Right lobe of liver (tissue), 4 donors: Measurements from ENCODE around the gene CYFIP2.

ENCODE experiments used
- POLR2A ChIP-seq: fragments of 450-650 bp; IDR thresholded peaks from one replicate; pipeline ENCODE4 v1.6.1; 2017; ENCODE audit warnings: antibody characterized with exemption, mild to moderate bottlenecking
- TF ChIP-seq, protein P1 (sequence below), 4 donors: fragments of 200-600 bp in 3 of 4; fragments of 450-650 bp in 1 of 4; IDR thresholded peaks; one replicate each; pipeline versions ENCODE4 v1.5.1 to v1.8.0; 2016 to 2022; ENCODE audit warnings: antibody characterized with exemption in 4 of 4, mild to moderate bottlenecking in 2 of 4
- donor health status: DM: no; HTN: no; CAD: no.
- donor health status: DM: no; HTN: no; CAD: no.
- donor health status: DM: no; HTN: yes; CAD: no.

- TF ChIP-seq, protein P1, sequence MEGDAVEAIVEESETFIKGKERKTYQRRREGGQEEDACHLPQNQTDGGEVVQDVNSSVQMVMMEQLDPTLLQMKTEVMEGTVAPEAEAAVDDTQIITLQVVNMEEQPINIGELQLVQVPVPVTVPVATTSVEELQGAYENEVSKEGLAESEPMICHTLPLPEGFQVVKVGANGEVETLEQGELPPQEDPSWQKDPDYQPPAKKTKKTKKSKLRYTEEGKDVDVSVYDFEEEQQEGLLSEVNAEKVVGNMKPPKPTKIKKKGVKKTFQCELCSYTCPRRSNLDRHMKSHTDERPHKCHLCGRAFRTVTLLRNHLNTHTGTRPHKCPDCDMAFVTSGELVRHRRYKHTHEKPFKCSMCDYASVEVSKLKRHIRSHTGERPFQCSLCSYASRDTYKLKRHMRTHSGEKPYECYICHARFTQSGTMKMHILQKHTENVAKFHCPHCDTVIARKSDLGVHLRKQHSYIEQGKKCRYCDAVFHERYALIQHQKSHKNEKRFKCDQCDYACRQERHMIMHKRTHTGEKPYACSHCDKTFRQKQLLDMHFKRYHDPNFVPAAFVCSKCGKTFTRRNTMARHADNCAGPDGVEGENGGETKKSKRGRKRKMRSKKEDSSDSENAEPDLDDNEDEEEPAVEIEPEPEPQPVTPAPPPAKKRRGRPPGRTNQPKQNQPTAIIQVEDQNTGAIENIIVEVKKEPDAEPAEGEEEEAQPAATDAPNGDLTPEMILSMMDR (IDR thresholded peaks at IDR 0.05) = no peak
- no peak for TF ChIP-seq POLR2A
Measured at GRCh38 chr5:157390551-157391297, 124.8 kb downstream of the CYFIP2 start.
